CD4-positive, alpha-beta T cell treated with Interferon alpha-2 for 1 hour (primary cell): Measurements from ENCODE around the gene COPS8.

Experiments
- DNase-seq, 2 donors: peaks; one replicate each; pipeline ENCODE4 v3.0.0-alpha.2; 2020 to 2022

The COPS8 gene

DNA sequence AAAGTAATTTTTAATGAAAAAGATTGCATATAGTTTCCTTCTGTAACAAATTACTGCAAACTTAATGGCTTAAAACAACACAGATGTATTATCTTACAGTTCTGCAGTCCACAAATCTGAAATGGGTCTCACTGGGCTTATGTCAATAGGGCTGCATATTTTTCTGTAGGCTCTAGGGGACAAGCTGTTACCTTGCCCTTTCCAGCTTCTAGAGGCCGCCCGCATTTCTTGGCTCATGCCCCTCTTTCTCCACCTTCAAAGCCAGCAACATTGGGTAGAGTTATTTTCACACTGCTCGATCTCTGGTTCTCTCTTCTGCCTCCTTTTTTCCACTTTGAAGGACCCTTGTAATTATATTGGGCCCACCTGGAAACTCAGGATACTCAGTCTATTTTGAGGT lies 16.7 kb downstream of the COPS8 start:
- no peak for DNase-seq

DNA sequence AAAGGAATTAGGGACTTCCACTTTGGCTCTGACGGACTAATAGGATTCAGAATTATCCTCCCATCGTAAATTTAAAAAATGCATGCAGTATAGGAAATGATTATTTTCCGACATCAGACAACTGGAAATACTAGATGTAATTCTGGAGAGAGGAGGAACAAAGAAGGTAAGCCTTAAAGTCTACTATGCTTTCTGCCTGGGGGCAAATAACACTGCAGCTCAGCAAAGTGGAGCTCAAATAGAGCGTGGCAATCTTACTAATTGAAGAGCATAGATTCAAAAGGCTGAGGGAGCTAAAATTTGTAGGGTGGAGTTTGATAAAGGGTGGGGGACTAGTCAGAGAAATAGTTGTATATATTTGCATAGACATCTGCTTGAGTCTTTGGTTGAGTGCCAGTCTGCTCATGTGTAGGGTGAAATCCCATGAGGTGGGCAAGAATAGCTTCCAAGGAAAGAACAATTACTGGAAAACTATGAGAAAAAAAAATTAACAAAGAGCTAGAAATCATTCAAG lies 23.8 kb downstream of the COPS8 start:
- DNase-seq, result no peak

DNA sequence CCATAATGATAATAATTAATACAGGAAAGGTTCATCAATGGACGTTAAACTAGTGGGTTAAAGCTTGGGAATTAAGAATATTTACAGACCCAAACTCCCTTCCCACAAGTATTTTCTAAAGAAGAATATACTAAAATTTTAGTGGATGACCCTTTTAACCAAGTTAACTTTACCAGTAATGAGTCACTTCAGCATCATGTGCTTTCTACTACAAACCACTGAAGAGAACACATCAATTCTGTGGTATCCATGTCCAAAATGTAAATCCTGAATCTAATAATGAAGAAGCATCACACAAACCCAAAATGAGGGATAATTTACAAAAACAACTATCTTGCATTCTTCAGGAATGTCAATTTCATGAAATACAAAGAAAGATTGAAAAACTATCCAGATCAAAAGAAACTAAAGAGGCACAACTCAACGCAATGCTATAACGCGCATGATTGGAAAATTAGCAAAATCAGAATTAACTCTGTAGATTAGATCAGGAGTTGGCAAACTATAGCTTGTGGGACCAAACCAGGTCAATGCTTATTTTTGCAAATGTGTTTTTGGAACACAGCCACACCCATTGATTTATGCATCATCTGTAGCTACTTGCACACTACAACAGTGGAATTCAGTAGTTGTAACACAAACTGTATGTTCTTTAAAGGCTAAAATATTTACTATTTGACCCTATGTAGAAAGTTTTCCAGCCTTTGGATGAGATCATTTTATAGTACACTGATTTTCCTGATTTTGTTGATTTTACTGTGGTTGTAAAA lies 27.5 kb downstream of the COPS8 start:
- DNase-seq, result no peak

GRCh38 chr2:237115870-237116269 lies 30.2 kb downstream of the COPS8 start:
- no peak for DNase-seq

DNA sequence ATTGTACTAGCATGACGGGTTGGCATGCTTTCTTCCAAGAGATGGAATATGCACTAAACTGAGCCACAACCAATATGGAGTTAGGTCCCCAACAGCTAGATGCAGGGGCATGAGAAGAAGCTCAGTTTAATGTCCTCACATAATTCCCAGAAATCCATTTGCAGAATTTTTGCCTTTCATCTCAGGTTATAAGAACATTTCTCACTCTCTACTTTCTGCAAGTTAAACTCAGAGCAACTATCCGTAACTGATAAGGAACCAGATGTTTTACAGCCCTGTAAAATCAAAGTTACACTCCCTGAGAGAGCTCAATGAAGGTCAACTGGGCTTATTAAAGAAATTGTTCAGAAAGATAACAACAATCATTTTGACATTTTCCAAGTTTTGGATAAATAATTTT lies 30.7 kb downstream of the COPS8 start:
- no peak for DNase-seq

DNA sequence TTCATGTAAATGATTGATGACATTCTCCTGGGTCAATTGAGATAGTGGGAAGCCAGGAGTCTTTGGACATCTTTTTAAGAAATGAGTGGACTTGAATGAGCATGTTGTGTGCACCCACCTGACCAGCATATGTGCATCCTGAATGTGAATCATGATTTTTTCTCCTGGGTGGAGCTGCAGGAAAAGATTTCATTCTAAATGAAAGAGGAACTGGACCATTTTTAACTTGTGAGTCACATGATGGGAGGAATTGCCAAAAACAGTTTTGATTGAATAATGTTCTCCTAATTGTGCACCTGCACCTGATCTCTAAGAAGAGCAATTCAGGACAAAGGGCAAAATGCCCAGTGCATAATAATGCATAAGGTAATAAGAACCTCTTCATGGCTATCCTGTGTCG lies 32.3 kb downstream of the COPS8 start:
- no peak for DNase-seq

- no peak for DNase-seq
Observed at GRCh38 chr2:237118561-237119155, 33.0 kb downstream of the COPS8 start.

DNA sequence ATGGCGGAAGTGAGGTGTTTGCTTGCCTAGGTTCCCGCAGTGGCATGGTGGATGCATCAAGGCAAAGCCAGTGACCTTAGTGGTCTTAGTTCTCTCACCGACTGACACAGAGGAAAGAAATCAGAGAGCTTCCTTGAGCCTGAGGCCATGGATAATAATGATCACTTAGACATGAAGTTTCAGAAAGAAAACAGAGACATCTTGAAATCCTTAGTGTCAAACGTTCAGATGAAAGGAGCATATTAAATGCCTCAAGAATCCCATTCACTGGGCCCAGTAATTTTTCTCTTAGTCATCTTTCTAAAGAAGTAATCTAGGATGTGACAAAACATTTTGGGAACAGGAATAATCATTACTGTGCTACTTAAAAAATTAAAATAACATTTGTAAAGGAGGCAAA lies 35.2 kb downstream of the COPS8 start:
- no peak for DNase-seq

- no peak for DNase-seq
Observed at GRCh38 chr2:237121321-237121720, 35.6 kb downstream of the COPS8 start.

GRCh38 chr2:237122214-237122666 lies 36.6 kb downstream of the COPS8 start:
- DNase-seq, result peak; percentile 3 to 36

GRCh38 chr2:237124820-237125219 lies 39.1 kb downstream of the COPS8 start:
- DNase-seq, result no peak

DNA sequence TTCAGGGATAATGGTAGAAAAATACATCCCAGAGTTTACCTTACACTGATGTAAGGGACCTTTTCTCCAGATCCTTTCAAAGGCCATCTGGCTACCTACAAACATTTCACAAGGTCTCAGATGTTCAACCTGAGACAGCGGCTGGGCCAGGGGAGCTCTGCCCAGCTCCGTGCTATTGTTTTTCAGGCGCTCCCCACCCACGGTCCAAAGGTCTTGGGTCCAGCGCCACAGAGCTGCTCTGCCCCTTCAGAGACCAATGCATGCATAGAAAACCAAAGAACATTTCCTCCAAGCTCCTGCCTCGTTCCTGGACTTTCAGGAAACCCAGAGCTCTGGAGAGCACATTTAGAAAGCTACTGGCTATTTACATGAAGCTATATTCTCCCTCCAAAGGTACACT lies 40.3 kb downstream of the COPS8 start:
- no peak for DNase-seq

DNA sequence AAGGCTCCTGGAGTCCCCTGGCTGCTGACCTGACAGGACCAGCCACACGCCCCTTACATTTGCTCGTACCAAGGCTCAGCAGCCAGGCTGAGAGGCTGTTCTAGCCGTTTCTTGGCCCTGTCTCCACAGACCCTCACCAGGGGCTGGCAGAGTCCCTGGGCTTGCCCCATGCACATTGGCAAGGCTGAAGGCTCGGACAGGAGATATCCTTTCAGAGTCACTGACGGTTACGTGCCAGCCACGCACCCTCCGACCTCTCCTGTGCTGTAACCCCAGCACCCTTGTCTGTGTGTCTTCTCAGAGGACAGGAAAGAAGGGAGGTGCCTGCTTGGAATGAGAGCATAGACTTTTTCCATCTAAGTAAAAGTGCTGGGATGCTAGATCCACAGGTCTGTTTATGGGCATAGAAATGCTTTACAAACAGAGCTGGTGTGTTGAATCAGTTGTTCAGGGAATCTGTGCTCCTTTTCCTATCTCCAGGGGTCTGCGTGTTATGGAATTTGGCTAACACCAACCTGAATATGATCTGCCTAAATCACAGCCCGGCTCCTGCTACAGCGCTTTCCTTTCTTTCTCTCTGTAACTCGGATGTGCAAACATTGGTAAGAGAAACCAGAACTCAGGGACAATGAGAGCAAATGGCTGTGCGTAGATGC lies 41.0 kb downstream of the COPS8 start:
- DNase-seq, result no peak

- no peak for DNase-seq
Observed at GRCh38 chr2:237128026-237128703, 42.5 kb downstream of the COPS8 start.

DNA sequence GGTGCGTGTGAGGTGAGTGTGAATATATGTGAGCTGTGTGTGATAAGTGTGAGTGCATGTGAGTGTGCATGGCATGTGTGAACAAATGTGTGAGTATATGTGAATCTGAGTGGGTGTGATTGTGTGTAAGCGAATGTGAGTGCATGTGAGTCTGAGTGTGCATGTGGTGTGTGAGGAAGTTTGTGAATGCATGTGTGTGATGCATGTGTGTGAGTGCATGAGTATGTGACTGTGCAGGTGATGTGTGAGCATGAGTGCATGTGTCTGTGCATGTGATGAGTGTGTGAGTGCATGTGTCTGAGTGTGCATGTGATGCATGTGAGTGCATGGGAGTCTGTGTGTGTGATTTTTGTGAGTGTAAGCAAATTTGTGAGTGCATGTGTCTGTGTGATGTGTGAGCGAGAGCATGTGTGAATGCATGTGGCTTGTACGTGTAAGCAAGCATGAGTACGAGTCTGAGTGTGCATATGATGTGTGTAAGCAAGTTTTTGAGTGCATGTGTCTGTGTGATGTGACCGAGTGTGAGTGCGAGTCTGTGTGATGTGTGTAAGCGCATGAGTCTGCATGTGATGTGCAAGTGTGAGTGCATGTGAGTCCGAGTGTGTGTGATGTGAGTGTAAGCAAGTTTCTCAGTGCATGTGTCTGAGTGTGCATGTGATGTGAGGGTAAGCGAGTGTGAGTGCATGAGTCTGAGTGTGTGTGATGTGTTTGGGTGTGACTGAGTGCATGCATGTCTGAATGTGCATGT lies 43.3 kb downstream of the COPS8 start:
- DNase-seq, result no peak

DNA sequence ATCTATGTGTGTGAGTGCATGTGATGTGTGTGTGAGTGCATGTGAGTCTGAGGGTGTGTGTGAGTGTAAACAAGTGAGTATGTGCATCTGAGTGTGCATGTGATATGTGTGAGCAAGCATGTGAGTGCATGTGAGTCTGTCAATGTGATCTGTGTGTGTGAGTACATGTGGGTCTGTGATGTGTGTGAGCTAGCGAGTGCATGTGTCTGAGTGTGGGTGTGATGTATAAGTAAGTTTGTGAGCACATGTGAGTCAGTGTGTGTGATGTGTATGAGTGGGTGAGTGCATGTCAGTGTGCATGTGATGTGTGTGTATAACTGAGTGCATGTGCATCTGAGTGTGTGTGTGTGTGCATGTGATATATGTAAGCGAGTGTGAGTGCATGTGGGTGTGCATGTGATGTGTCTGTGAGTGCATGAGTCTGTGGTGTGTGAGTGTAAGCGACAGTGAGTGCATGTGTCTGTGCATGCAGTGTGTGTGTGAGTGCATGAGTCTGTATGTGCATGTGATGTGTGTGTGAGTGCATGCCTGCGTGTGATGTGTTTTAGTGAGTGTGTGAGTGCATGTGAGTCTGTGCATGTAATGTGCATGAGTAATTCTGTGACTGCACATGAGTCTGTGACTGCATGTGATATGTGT lies 44.1 kb downstream of the COPS8 start:
- no peak for DNase-seq

- no peak for DNase-seq
Observed at GRCh38 chr2:237130562-237131421, 45.1 kb downstream of the COPS8 start.

DNA sequence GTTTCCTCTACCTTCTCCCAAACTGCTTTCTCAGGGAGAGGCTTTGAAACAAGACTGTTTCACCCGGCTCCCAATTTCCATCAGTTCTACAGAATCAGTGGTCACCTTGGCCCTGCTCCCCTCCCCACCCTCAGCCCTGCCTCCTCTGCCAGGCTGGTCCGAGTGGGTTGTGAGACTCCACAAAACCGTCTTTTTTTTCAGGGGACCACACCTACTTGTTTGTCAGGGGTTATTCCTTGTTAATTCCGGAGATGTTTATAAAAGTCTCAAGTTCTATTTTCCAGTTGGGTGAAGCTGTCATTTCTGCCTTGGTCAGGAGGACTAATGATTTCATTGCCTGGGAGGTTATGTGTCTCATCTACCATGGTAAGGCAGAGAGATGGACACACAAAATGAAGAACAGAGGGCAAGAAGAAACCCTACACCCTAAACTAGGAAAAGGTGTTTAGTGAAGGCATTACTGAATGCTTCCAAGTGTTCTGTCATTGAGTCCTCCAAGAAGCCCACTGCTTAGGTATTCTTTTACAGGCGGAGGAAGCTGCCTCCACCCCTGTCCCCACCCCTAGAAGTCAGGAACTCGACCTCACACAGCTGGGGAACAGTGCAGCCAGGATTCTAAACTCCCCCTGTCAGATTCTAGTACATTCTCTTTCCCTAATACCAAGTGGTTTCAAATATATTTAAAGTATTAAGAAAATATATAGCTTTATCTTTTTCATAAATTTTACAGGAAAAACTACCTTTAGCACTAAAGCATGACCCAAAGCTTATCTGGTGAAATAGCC lies 46.3 kb downstream of the COPS8 start:
- no peak for DNase-seq

- no peak for DNase-seq
Observed at GRCh38 chr2:237132799-237133198, 47.1 kb downstream of the COPS8 start.
